HepG2 (cell line): ENCODE results near the gene UVSSA. TPM values are rescaled to one million over a fixed set of nuclear protein-coding genes. Genes with fewer than 3 reads are reported as not detected.

Source experiments
- GFI1 ChIP-seq: sonication (generic); formaldehyde crosslinking; IDR thresholded peaks from 2 replicates; pipeline ENCODE4 v1.5.0; 2020; ENCODE audit warnings: missing genetic modification reagents, mild to moderate bottlenecking, borderline replicate concordance
- HMG20B ChIP-seq: conservative IDR thresholded peaks from 2 replicates; pipeline ENCODE4 v1.6.1; 2016; ENCODE audit warnings: missing genetic modification reagents, missing compliant biosample characterization
- KAT8 ChIP-seq: IDR thresholded peaks from 2 replicates; pipeline ENCODE4 v1.6.1; 2016; ENCODE audit warnings: missing genetic modification reagents, missing compliant biosample characterization
- LRRFIP1 ChIP-seq: sonication (generic); formaldehyde crosslinking; conservative IDR thresholded peaks from 2 replicates; pipeline ENCODE4 v1.4.0; 2020; ENCODE audit warnings: missing genetic modification reagents
- SP5 ChIP-seq: IDR thresholded peaks from 2 replicates; pipeline ENCODE4 v1.6.1; 2016; ENCODE audit warnings: low read depth, borderline replicate concordance
- YEATS2 ChIP-seq: sonication (generic); formaldehyde crosslinking; IDR thresholded peaks from 2 replicates; pipeline ENCODE4 v1.4.0; 2020; ENCODE audit warnings: missing genetic modification reagents, borderline replicate concordance
- ZNF230 ChIP-seq: sonication (generic); formaldehyde crosslinking; IDR thresholded peaks from 2 replicates; pipeline ENCODE4 v1.4.0; 2020; ENCODE audit warnings: mild to moderate bottlenecking, missing genetic modification reagents
- ZNF30 ChIP-seq: sonication (generic); formaldehyde crosslinking; IDR thresholded peaks from 2 replicates; pipeline ENCODE4 v1.5.0; 2020; ENCODE audit warnings: mild to moderate bottlenecking, missing genetic modification reagents
- ZNF484 ChIP-seq: sonication (generic); formaldehyde crosslinking; IDR thresholded peaks from 2 replicates; pipeline ENCODE4 v1.5.1; 2020; ENCODE audit warnings: mild to moderate bottlenecking, low read depth, missing genetic modification reagents, borderline replicate concordance
- ZNF713 ChIP-seq: sonication (generic); formaldehyde crosslinking; IDR thresholded peaks from 2 replicates; pipeline ENCODE4 v1.4.0; 2020; ENCODE audit warnings: mild to moderate bottlenecking, missing genetic modification reagents
- ZNF841 ChIP-seq: sonication (generic); formaldehyde crosslinking; IDR thresholded peaks from 2 replicates; pipeline ENCODE4 v1.8.1; 2023; ENCODE audit warnings: missing genetic modification reagents, borderline replicate concordance
- polyA plus RNA-seq, 8 experiments: library from polyadenylated mRNA; depleted of rRNA in 3 of 8; stranded (reverse) in 7 of 8; unstranded in 1 of 8; fragments of >200 nt; fragmentation: Illumina TruSeq in 4 of 8; extraction: Trizol in 4 of 8; gene quantifications; 2 replicates each; pipeline versions ENCODE4 v1.2.1 to v1.2.3, GENCODE V29; 2011 to 2016; ENCODE audit warnings: low read depth in 4 of 8, missing spikeins in 1 of 8, mixed read lengths in 1 of 8; ENCODE audit not compliant: insufficient read depth in 1 of 8
- total RNA-seq, 5 experiments: library from RNA; depleted of rRNA; stranded (reverse); fragments of >200 nt; fragmentation: Illumina TruSeq; extraction: Trizol; gene quantifications; 2 replicates each; pipeline ENCODE4 v1.2.3, GENCODE V29; 2016; ENCODE audit warnings: low read depth in 1 of 5
- TF ChIP-seq, protein P1 (sequence below): sonication (generic); formaldehyde crosslinking; IDR thresholded peaks from 2 replicates; pipeline ENCODE4 v1.8.0; 2022; ENCODE audit warnings: mild to moderate bottlenecking, missing genetic modification reagents, borderline replicate concordance
- TF ChIP-seq, protein P2 (sequence below): sonication (generic); formaldehyde crosslinking; IDR thresholded peaks from 2 replicates; pipeline ENCODE4 v1.9.0; 2021; ENCODE audit warnings: mild to moderate bottlenecking, missing genetic modification reagents
- TF ChIP-seq, protein P3 (sequence below): fragments of 450-650 bp; IDR thresholded peaks from 2 replicates; pipeline ENCODE4 v1.6.1; 2017
- TF ChIP-seq, protein P4 (sequence below): sonication (generic); formaldehyde crosslinking; IDR thresholded peaks from 2 replicates; pipeline ENCODE4 v1.4.0; 2020; ENCODE audit warnings: missing genetic modification reagents

Gene UVSSA
- total and polyA plus RNA-seq, 2 of the 13 experiments (the other 11 are each of a cell fraction or from before 2014, with no cell fraction given) = 4.6 to 8.4 TPM

DNA sequence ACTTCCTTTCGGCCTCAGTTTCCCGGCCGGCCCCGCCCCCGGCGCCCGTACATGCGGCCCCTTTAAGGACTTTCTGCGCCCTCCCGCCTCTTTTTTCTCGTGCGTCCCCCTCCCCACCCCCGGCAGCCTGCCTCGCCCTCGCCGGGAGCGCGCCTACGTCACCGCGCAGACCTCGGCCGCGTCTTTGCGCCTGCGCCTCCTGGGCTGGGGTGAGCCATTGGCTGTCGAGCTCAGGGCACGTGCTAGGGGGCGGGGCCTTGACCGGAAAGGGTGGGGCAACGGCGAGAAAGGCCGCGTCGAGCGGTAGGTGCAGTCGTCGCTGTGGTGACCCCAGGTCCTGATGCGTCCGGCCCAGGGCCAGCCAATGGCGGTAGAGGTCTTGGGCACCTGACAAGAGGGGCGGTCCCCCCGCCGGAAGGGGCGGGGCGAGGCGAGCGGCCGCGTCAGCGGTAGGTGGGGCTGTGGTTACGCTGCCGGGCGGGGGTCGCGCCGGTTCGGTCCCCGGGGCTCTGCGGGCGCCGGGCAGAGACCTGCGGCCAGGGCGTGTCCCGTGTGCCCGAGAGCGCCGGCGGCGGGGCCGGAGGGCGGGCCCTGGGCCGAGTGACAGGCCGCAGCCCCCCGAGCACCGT, at the start of gene UVSSA (continued):
- TF ChIP-seq YEATS2 (CRISPR knock-in tag) (peak; percentile 87; the same call in 1 of the 2 replicates), GFI1 (CRISPR knock-in tag) (no peak), SP5 (CRISPR knock-in tag) (peak; percentile 87), LRRFIP1 (CRISPR knock-in tag) (no peak), ZNF230 (CRISPR knock-in tag) (no peak), ZNF713 (CRISPR knock-in tag) (no peak), ZNF30 (CRISPR knock-in tag) (no peak), HMG20B (no peak), ZNF484 (CRISPR knock-in tag) (no peak), ZNF841 (CRISPR knock-in tag) (no peak), KAT8 (peak; percentile 59)
- TF ChIP-seq, protein P1, sequence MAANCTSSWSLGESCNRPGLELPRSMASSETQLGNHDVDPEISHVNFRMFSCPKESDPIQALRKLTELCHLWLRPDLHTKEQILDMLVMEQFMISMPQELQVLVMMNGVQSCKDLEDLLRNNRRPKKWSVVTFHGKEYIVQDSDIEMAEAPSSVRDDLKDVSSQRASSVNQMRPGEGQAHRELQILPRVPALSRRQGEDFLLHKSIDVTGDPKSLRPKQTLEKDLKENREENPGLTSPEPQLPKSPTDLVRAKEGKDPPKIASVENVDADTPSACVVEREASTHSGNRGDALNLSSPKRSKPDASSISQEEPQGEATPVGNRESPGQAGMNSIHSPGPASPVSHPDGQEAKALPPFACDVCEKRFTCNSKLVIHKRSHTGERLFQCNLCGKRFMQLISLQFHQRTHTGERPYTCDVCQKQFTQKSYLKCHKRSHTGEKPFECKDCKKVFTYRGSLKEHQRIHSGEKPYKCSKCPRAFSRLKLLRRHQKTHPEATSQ (CRISPR knock-in tag) = no peak
- TF ChIP-seq, protein P2, sequence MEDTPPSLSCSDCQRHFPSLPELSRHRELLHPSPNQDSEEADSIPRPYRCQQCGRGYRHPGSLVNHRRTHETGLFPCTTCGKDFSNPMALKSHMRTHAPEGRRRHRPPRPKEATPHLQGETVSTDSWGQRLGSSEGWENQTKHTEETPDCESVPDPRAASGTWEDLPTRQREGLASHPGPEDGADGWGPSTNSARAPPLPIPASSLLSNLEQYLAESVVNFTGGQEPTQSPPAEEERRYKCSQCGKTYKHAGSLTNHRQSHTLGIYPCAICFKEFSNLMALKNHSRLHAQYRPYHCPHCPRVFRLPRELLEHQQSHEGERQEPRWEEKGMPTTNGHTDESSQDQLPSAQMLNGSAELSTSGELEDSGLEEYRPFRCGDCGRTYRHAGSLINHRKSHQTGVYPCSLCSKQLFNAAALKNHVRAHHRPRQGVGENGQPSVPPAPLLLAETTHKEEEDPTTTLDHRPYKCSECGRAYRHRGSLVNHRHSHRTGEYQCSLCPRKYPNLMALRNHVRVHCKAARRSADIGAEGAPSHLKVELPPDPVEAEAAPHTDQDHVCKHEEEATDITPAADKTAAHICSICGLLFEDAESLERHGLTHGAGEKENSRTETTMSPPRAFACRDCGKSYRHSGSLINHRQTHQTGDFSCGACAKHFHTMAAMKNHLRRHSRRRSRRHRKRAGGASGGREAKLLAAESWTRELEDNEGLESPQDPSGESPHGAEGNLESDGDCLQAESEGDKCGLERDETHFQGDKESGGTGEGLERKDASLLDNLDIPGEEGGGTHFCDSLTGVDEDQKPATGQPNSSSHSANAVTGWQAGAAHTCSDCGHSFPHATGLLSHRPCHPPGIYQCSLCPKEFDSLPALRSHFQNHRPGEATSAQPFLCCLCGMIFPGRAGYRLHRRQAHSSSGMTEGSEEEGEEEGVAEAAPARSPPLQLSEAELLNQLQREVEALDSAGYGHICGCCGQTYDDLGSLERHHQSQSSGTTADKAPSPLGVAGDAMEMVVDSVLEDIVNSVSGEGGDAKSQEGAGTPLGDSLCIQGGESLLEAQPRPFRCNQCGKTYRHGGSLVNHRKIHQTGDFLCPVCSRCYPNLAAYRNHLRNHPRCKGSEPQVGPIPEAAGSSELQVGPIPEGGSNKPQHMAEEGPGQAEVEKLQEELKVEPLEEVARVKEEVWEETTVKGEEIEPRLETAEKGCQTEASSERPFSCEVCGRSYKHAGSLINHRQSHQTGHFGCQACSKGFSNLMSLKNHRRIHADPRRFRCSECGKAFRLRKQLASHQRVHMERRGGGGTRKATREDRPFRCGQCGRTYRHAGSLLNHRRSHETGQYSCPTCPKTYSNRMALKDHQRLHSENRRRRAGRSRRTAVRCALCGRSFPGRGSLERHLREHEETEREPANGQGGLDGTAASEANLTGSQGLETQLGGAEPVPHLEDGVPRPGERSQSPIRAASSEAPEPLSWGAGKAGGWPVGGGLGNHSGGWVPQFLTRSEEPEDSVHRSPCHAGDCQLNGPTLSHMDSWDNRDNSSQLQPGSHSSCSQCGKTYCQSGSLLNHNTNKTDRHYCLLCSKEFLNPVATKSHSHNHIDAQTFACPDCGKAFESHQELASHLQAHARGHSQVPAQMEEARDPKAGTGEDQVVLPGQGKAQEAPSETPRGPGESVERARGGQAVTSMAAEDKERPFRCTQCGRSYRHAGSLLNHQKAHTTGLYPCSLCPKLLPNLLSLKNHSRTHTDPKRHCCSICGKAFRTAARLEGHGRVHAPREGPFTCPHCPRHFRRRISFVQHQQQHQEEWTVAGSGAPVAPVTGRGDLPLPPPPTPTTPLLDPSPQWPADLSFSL (CRISPR knock-in tag) = no peak
- TF ChIP-seq, protein P3, sequence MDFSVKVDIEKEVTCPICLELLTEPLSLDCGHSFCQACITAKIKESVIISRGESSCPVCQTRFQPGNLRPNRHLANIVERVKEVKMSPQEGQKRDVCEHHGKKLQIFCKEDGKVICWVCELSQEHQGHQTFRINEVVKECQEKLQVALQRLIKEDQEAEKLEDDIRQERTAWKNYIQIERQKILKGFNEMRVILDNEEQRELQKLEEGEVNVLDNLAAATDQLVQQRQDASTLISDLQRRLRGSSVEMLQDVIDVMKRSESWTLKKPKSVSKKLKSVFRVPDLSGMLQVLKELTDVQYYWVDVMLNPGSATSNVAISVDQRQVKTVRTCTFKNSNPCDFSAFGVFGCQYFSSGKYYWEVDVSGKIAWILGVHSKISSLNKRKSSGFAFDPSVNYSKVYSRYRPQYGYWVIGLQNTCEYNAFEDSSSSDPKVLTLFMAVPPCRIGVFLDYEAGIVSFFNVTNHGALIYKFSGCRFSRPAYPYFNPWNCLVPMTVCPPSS = no peak
- TF ChIP-seq, protein P4, sequence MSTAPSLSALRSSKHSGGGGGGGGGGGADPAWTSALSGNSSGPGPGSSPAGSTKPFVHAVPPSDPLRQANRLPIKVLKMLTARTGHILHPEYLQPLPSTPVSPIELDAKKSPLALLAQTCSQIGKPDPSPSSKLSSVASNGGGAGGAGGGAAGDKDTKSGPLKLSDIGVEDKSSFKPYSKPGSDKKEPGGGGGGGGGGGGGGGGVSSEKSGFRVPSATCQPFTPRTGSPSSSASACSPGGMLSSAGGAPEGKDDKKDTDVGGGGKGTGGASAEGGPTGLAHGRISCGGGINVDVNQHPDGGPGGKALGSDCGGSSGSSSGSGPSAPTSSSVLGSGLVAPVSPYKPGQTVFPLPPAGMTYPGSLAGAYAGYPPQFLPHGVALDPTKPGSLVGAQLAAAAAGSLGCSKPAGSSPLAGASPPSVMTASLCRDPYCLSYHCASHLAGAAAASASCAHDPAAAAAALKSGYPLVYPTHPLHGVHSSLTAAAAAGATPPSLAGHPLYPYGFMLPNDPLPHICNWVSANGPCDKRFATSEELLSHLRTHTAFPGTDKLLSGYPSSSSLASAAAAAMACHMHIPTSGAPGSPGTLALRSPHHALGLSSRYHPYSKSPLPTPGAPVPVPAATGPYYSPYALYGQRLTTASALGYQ = peak; percentile 63; the same call in 1 of the 2 replicates
